Measurements from ENCODE around the gene RP2.

GRCh38 chrX:46837558-46838485, 979 bp downstream of the RP2 start:
- TF ChIP-seq CTCF (IDR thresholded peaks at IDR 0.05), result no peak
- no peak for TF ChIP-seq POLR2A (IDR thresholded peaks at IDR 0.05)
- TF ChIP-seq POLR2AphosphoS5 (IDR thresholded peaks at IDR 0.05; ENCODE audit: insufficient read depth in 1 of 2, low read depth in 1 of 2), result no peak
